ENCODE measurements around the gene KRTAP4-16. TPM values are rescaled to one million over a fixed set of nuclear protein-coding genes. Genes with fewer than 3 reads are reported as not detected.

The KRTAP4-16 gene
- total and polyA plus RNA-seq, 2 donors (not counting 1 experiment from before 2014, with no cell fraction given), result not detected

GRCh38 chr17:41064301-41064700, 37.7 kb downstream of the KRTAP4-16 start:
- Histone ChIP-seq H3K9ac (ENCODE audit: low read length) (no peak overlapping the region), H3K4me3 (ENCODE audit: control extremely low read depth in 1 of 5, extremely low read depth in 1 of 5, insufficient read depth in 1 of 5, low read depth in 2 of 5, low read length in 4 of 5) (no peak overlapping the region), H4K20me1 (ENCODE audit: control insufficient read depth, insufficient read depth, low read length, poor library complexity, severe bottlenecking) (no peaks in the 10 kb centered on the region), H3K9me3 (ENCODE audit: control extremely low read depth in 1 of 3, control insufficient read depth in 2 of 3, insufficient read depth in 1 of 3, low read length in 2 of 3) (no peaks in the 10 kb centered on the region), H3K27me3 (replicated peaks in 1 of 4; ENCODE audit: control extremely low read depth in 1 of 4, control insufficient read depth in 3 of 4, insufficient read depth in 4 of 4, low read length in 3 of 4) (peaks cover 0 to 6% (median 2%) of the 10 kb centered on the region in 4 experiments), H3K36me3 (replicated peaks in 1 of 2; ENCODE audit: control extremely low read depth in 1 of 2, control insufficient read depth in 1 of 2, extremely low read depth in 1 of 2, insufficient read depth in 2 of 2, low read length in 1 of 2) (no peaks in the 10 kb centered on the region), H2AFZ (ENCODE audit: insufficient read depth, low read depth, low read length, poor library complexity, severe bottlenecking) (no peak overlapping the region), H3K4me1 (ENCODE audit: control insufficient read depth in 2 of 2, insufficient read depth in 2 of 2, low read length in 2 of 2) (no peaks in the 10 kb centered on the region), H3K27ac (ENCODE audit: low read length in 2 of 2) (no peak overlapping the region), H3K79me2 (ENCODE audit: control insufficient read depth, insufficient read depth, low read length) (no peaks in the 10 kb centered on the region), H3K4me2 (replicated peaks; ENCODE audit: low read depth, low read length, poor library complexity, severe bottlenecking) (no peak overlapping the region)
- CTCF ChIA-PET, result no interaction called here
- ATAC-seq (ENCODE audit: low read depth) (no peak), DNase-seq (no peak)
- no CpG with 5 or more reads among the region's 1 CpG for WGBS (ENCODE audit: insufficient coverage)
- no peaks in the 10 kb centered on the region for H3K4me1 Mint-ChIP-seq
- no peak overlapping the region for H3K27ac Mint-ChIP-seq
- H3K9me3 Mint-ChIP-seq (ENCODE audit: insufficient read depth), result no peaks in the 10 kb centered on the region
- POLR2A ChIA-PET, result no interaction called here
- TF ChIP-seq, protein P1, sequence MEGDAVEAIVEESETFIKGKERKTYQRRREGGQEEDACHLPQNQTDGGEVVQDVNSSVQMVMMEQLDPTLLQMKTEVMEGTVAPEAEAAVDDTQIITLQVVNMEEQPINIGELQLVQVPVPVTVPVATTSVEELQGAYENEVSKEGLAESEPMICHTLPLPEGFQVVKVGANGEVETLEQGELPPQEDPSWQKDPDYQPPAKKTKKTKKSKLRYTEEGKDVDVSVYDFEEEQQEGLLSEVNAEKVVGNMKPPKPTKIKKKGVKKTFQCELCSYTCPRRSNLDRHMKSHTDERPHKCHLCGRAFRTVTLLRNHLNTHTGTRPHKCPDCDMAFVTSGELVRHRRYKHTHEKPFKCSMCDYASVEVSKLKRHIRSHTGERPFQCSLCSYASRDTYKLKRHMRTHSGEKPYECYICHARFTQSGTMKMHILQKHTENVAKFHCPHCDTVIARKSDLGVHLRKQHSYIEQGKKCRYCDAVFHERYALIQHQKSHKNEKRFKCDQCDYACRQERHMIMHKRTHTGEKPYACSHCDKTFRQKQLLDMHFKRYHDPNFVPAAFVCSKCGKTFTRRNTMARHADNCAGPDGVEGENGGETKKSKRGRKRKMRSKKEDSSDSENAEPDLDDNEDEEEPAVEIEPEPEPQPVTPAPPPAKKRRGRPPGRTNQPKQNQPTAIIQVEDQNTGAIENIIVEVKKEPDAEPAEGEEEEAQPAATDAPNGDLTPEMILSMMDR (IDR thresholded peaks at IDR 0.05), result no peak
- TF ChIP-seq EZH2 (IDR thresholded peaks at IDR 0.05; ENCODE audit: borderline replicate concordance, insufficient read depth, low read depth, low read length, poor library complexity, severe bottlenecking), result no peak
- H3K4me3 Mint-ChIP-seq, result no peak overlapping the region
- intact Hi-C loops (cut with micrococcal nuclease), result no loop called here
- peaks cover 31% of the 10 kb centered on the region for H3K27me3 Mint-ChIP-seq

DNA sequence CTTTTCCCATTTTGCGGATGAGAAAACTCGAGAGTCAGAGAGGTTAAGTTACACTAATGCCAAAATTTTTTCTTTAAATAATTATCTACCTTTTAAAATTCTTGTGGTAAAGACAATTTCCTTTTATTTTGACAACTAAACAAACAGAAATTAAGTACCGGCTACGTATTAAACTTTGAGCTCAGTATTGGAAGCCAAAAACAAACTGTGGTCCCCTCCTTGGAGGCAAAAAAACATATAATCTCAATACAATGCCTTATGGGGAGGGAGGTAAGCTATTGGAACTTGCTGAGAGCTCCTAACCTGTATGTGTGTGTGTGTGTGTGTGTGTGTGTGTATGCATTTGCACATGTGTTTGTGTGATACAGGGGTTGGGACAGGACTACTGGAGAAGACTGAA, 38.6 kb downstream of the KRTAP4-16 start:
- Histone ChIP-seq H3K9ac (ENCODE audit: low read length) (no peak overlapping the region), H3K4me2 (replicated peaks; ENCODE audit: low read depth, low read length, poor library complexity, severe bottlenecking) (no peak overlapping the region), H3K4me1 (ENCODE audit: control insufficient read depth in 2 of 2, insufficient read depth in 2 of 2, low read length in 2 of 2) (no peaks in the 10 kb centered on the region), H2AFZ (ENCODE audit: insufficient read depth, low read depth, low read length, poor library complexity, severe bottlenecking) (no peak overlapping the region), H4K20me1 (ENCODE audit: control insufficient read depth, insufficient read depth, low read length, poor library complexity, severe bottlenecking) (no peaks in the 10 kb centered on the region), H3K79me2 (ENCODE audit: control insufficient read depth, insufficient read depth, low read length) (no peaks in the 10 kb centered on the region), H3K27me3 (replicated peaks in 1 of 4; ENCODE audit: control extremely low read depth in 1 of 4, control insufficient read depth in 3 of 4, insufficient read depth in 4 of 4, low read length in 3 of 4) (peaks cover 0 to 6% (median 2%) of the 10 kb centered on the region in 4 experiments), H3K9me3 (ENCODE audit: control extremely low read depth in 1 of 3, control insufficient read depth in 2 of 3, insufficient read depth in 1 of 3, low read length in 2 of 3) (no peaks in the 10 kb centered on the region), H3K36me3 (replicated peaks in 1 of 2; ENCODE audit: control extremely low read depth in 1 of 2, control insufficient read depth in 1 of 2, extremely low read depth in 1 of 2, insufficient read depth in 2 of 2, low read length in 1 of 2) (no peaks in the 10 kb centered on the region), H3K27ac (ENCODE audit: low read length in 2 of 2) (no peak overlapping the region), H3K4me3 (ENCODE audit: control extremely low read depth in 1 of 5, extremely low read depth in 1 of 5, insufficient read depth in 1 of 5, low read depth in 2 of 5, low read length in 4 of 5) (no peak overlapping the region)
- no peak for ATAC-seq (ENCODE audit: low read depth)
- Mint-ChIP-seq H3K4me3 (no peak overlapping the region), H3K9me3 (ENCODE audit: insufficient read depth) (no peaks in the 10 kb centered on the region), H3K4me1 (no peaks in the 10 kb centered on the region), H3K27ac (no peak overlapping the region), H3K27me3 (peaks cover 37% of the 10 kb centered on the region)
- TF ChIP-seq, protein P1 (IDR thresholded peaks at IDR 0.05), result no peak
- no peak for TF ChIP-seq EZH2 (IDR thresholded peaks at IDR 0.05; ENCODE audit: borderline replicate concordance, insufficient read depth, low read depth, low read length, poor library complexity, severe bottlenecking)
- no CpG with 5 or more reads among the region's 4 CpGs for WGBS (ENCODE audit: insufficient coverage)
- ChIA-PET CTCF (no interaction called here), POLR2A (no interaction called here)
- no peak for DNase-seq
- intact Hi-C loops (cut with micrococcal nuclease), result no loop called here

Data from B cell (primary cell).